Smooth muscle cell (in vitro differentiated cells): ENCODE results near the gene ADCY7. TPM values are rescaled to one million over a fixed set of nuclear protein-coding genes. Genes with fewer than 3 reads are reported as not detected.

ENCODE experiments used
- DNase-seq: peaks from one replicate; lab custom pipeline; 2025; ENCODE audit not compliant: unreplicated experiment; lab: John Stamatoyannopoulos, UW
- H2AFZ ChIP-seq: fragments of 200-600 bp; sonication (generic); 2 replicates; pipeline ENCODE4 v1.6.0; 2016; ENCODE audit warnings: antibody characterized with exemption, low read depth, mild to moderate bottlenecking
- H3F3A ChIP-seq: fragments of 200-600 bp; sonication (generic); 2 replicates; pipeline ENCODE4 v1.6.0; 2017; ENCODE audit warnings: antibody characterized with exemption, low read depth
- H3K27ac ChIP-seq: fragments of 200-600 bp; sonication (generic); 2 replicates; pipeline ENCODE4 v1.5.1; 2016; ENCODE audit warnings: low read depth, mild to moderate bottlenecking
- H3K27me3 ChIP-seq: fragments of 200-600 bp; sonication (generic); 2 replicates; pipeline ENCODE4 v1.6.1; 2016; ENCODE audit warnings: low read depth, mild to moderate bottlenecking
- H3K36me3 ChIP-seq: fragments of 200-600 bp; sonication (generic); 2 replicates; pipeline ENCODE4 v1.5.1; 2016; ENCODE audit warnings: low read depth
- H3K4me1 ChIP-seq: fragments of 200-600 bp; sonication (generic); 2 replicates; pipeline ENCODE4 v1.5.1; 2016; ENCODE audit warnings: low read depth
- H3K4me2 ChIP-seq: fragments of 200-600 bp; sonication (generic); 2 replicates; pipeline ENCODE4 v1.6.0; 2016; ENCODE audit warnings: mild to moderate bottlenecking
- H3K4me3 ChIP-seq: fragments of 200-600 bp; sonication (generic); 2 replicates; pipeline ENCODE4 v1.5.1; 2016; ENCODE audit warnings: mild to moderate bottlenecking
- H3K79me2 ChIP-seq: fragments of 200-600 bp; sonication (generic); 2 replicates; pipeline ENCODE4 v1.6.0; 2016; ENCODE audit warnings: low read depth, mild to moderate bottlenecking
- H3K9ac ChIP-seq: fragments of 200-600 bp; sonication (generic); 2 replicates; pipeline ENCODE4 v1.6.0; 2016; ENCODE audit warnings: low read depth
- H3K9me3 ChIP-seq: fragments of 200-600 bp; sonication (generic); replicated peaks from 2 replicates; pipeline ENCODE4 v1.5.1; 2016; ENCODE audit warnings: low read depth
- H4K20me1 ChIP-seq: fragments of 200-600 bp; sonication (generic); 2 replicates; pipeline ENCODE4 v1.6.0; 2016; ENCODE audit warnings: low read depth
- WGBS: methylation state at CpG from one replicate; pipeline ENCODE4 v1.1.7; 2016; ENCODE audit warnings: low lambda C conversion rate; 5-methylcytosine and 5-hydroxymethylcytosine counted together
- polyA plus RNA-seq: library from polyadenylated mRNA; unstranded; fragments of >200 nt; fragmentation: Nextera tagmentation; extraction: Ambion mirVana; gene quantifications from 2 replicates; pipeline ENCODE4 v1.2.1, GENCODE V29; 2016
- total RNA-seq: library from RNA; depleted of rRNA; stranded (reverse); fragments of >200 nt; gene quantifications from 2 replicates; pipeline ENCODE4 v1.2.3, GENCODE V29; 2014
- TF ChIP-seq, protein P1 (sequence below): fragments of 200-600 bp; sonication (generic); IDR thresholded peaks from 2 replicates; pipeline ENCODE4 v1.5.1; 2017; ENCODE audit warnings: borderline replicate concordance, mild to moderate bottlenecking, antibody characterized with exemption; ENCODE audit not compliant: insufficient read depth, poor library complexity, severe bottlenecking

ADCY7 gene
- total and polyA plus RNA-seq, 2 experiments from 2014 or later: 28.1 to 31.6 TPM

DNA sequence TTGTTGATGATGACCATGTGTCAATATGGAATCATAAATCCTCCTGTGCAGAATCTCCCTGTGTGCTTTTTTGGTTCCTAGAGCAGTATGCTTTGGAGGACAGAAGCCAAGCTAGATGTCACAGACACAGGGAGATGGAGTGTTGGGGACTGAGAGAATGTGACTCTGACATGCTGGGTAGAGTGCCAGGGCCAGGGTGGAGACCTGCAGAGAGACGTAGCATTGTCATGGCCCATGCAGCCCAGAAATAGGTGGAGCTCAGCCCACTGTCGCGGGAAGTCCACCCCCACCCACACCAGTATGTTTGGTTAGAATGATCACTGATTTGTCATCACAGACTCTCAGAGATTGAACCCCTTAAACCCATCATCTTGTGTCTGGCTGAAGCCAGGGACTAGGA lies 39.2 kb upstream of the ADCY7 start:
- H3K9me3 ChIP-seq: no peaks in the 10 kb centered on the region
- no peaks in the 10 kb centered on the region for H3K36me3 ChIP-seq
- H3F3A ChIP-seq: no peaks in the 10 kb centered on the region
- no peak overlapping the region for H3K27ac ChIP-seq
- no peak overlapping the region for H3K4me3 ChIP-seq
- H3K79me2 ChIP-seq: no peaks in the 10 kb centered on the region
- no peak overlapping the region for H3K9ac ChIP-seq
- TF ChIP-seq, protein P1, sequence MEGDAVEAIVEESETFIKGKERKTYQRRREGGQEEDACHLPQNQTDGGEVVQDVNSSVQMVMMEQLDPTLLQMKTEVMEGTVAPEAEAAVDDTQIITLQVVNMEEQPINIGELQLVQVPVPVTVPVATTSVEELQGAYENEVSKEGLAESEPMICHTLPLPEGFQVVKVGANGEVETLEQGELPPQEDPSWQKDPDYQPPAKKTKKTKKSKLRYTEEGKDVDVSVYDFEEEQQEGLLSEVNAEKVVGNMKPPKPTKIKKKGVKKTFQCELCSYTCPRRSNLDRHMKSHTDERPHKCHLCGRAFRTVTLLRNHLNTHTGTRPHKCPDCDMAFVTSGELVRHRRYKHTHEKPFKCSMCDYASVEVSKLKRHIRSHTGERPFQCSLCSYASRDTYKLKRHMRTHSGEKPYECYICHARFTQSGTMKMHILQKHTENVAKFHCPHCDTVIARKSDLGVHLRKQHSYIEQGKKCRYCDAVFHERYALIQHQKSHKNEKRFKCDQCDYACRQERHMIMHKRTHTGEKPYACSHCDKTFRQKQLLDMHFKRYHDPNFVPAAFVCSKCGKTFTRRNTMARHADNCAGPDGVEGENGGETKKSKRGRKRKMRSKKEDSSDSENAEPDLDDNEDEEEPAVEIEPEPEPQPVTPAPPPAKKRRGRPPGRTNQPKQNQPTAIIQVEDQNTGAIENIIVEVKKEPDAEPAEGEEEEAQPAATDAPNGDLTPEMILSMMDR: no peak
- no peaks in the 10 kb centered on the region for H3K4me1 ChIP-seq
- H3K4me2 ChIP-seq: no peak overlapping the region
- 89% methylated on average over 3 of the region's 3 CpGs for WGBS
- H2AFZ ChIP-seq: no peak overlapping the region
- no peak for DNase-seq
- no peaks in the 10 kb centered on the region for H4K20me1 ChIP-seq
- no peaks in the 10 kb centered on the region for H3K27me3 ChIP-seq

DNA sequence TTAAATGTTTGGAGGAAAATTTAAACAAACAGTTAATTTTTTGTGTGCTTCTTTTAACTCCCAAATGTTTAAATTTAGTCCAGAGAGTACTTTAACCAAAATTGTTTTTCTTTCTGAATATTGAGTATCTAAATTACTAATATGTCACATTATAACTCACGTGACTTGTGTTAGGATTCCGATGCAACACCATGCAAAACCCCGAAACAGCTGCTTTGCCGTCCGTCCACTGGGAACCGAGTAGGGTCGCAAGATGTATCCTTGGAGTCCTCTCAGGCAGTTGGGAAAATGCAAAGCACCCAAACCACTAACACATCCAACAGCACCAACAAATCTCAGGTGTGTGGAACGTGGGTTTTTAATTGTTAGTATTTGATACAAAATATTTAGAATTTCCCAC lies 38.7 kb upstream of the ADCY7 start:
- Histone ChIP-seq H3K79me2 (no peaks in the 10 kb centered on the region), H3K36me3 (no peaks in the 10 kb centered on the region), H3K4me2 (no peak overlapping the region), H3K4me3 (no peak overlapping the region), H3K4me1 (no peaks in the 10 kb centered on the region), H3K9me3 (no peaks in the 10 kb centered on the region), H3K27ac (no peak overlapping the region), H2AFZ (no peak overlapping the region), H3F3A (no peaks in the 10 kb centered on the region), H4K20me1 (no peaks in the 10 kb centered on the region), H3K27me3 (no peaks in the 10 kb centered on the region), H3K9ac (no peak overlapping the region)
- TF ChIP-seq, protein P1: no peak
- 83% methylated on average over 8 of the region's 8 CpGs for WGBS
- no peak for DNase-seq

DNA sequence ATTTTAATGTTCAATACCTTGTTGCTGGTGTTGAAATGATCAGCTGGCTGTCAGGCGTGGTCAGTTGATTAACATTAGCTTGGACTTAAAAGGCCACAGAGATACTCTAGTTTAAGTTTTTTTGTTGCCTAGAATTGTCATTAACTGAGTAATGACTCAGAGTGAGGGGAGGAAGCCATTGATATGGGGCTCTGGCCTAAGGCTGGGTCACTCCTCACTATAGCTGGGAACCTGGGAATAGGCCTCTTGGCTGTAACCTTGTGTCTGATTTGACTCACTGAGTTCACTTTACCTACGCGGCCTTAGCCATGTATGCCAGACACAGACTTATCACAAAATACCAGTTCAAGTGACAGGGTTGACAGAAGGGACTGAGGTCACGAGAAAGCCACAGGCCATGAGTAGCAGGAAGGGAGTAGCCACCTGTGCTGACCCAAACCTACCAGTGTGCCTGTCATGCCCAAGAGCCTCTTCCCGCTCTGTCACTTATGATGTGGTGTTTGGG lies 37.9 kb upstream of the ADCY7 start:
- no peak for DNase-seq
- no peaks in the 10 kb centered on the region for H3K79me2 ChIP-seq
- H3K4me2 ChIP-seq: no peak overlapping the region
- no peaks in the 10 kb centered on the region for H3K9me3 ChIP-seq
- H3K4me1 ChIP-seq: no peaks in the 10 kb centered on the region
- H3K9ac ChIP-seq: no peak overlapping the region
- H2AFZ ChIP-seq: no peak overlapping the region
- no peaks in the 10 kb centered on the region for H3K27me3 ChIP-seq
- H3F3A ChIP-seq: no peaks in the 10 kb centered on the region
- no peak overlapping the region for H3K4me3 ChIP-seq
- no peaks in the 10 kb centered on the region for H4K20me1 ChIP-seq
- no peak overlapping the region for H3K27ac ChIP-seq
- 96% methylated on average over 5 of the region's 5 CpGs for WGBS
- no peaks in the 10 kb centered on the region for H3K36me3 ChIP-seq
- TF ChIP-seq, protein P1: no peak

DNA sequence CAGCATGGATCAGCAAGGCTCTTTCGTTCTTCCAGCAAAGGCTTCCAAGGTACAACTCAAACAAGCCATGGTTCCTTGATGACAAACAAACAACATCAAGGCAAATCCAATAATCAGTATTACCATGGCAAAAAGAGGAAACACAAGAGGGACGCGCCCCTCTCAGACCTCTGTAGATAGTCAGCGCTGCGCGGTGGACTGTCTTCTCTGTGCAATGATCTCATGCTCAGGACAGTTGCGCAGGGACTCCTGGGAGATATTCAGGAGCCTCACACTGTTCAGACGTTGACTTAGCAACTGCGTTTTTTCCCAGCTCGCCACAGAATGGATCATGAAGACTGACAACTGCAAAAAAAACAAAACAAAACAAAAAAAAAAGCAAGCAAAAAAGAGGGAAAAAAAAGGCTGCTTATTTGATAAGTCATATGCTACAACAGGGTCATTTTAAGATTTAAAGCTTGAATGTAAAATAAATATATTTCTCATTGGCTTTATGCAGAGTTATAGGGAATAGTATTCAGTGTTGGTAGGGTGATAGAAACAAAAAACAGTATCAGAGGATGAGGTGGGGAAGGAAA lies 37.1 kb upstream of the ADCY7 start:
- Histone ChIP-seq H3K9me3 (no peaks in the 10 kb centered on the region), H3K36me3 (no peaks in the 10 kb centered on the region), H3K9ac (no peak overlapping the region), H3F3A (no peaks in the 10 kb centered on the region), H3K4me3 (no peak overlapping the region), H3K4me1 (no peaks in the 10 kb centered on the region), H2AFZ (no peak overlapping the region), H3K27ac (no peak overlapping the region), H3K79me2 (no peaks in the 10 kb centered on the region), H3K4me2 (no peak overlapping the region), H4K20me1 (no peaks in the 10 kb centered on the region), H3K27me3 (no peaks in the 10 kb centered on the region)
- DNase-seq: no peak
- TF ChIP-seq, protein P1: no peak
- WGBS: 98% methylated on average over 10 of the region's 10 CpGs
